Fibroblast of skin of abdomen (primary cell): ENCODE results near the gene KCNN3.
A peak's percentile ranks its signal among the peaks of the same experiment; 100 is the strongest.

Source experiments
- DNase-seq: peaks from one replicate; pipeline ENCODE4 v3.0.0-alpha.2; 2013

Gene KCNN3

DNA sequence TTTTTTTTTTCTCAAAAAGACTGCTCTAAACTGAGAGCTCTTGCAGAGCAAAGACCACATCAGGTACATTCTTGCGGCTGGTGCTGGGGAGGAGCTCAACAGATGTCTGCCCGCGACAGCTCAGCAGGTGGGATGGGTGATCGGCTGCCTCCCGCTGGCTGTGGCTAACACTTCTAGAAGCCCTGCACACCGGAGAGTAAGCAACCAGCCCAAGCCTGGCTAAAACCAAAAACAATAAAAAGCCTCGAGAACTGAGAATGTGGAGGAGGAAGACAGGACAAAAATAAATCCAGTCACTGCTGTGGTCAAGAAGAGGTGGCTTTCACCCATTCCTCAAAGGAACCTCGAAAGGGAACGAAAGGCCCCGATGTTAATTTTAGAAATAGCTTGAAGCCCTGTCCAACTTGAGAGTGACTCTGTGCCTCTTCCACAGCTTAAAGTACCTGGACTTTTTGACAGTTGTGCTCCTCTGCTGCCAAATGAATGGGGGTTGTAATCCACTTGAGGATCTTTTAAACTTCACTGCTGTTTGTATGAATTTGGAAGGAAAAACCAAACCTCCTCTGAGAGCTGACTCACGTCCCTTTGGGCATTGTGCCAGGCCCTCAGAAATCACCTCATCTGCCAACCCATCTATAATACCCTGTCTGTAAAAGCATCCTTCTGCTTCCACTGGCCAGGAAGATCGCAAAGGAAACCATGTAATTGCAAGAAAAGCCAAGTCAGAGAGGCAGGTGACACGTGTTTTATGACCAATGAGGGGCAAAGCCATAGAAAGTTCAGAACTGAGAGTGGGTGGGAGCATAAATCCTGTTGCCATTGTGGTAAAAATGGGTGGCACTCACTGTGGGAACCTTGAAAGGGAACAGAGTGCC lies 78.6 kb downstream of the KCNN3 start:
- DNase-seq, result peak; percentile 10

DNA sequence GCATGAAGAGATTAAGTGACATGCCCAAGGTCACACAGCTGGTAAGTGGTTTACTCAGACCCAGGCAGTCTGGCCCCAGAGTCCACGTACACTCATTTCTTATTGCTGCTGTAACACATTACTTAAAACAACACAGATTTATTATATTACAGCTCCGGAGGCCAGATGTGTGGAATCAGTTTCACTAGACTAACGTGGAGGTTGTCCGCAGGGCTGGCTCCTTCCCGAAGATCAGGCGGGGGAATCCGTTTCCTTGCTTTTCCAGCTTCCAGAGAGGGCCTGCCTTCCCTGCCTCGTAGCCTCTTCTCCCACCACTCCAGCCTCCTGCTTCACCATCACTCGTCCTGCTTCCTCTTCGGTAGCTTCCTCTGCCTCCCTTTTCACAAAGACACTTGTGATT lies 81.2 kb downstream of the KCNN3 start:
- peak; percentile 6 for DNase-seq

DNA sequence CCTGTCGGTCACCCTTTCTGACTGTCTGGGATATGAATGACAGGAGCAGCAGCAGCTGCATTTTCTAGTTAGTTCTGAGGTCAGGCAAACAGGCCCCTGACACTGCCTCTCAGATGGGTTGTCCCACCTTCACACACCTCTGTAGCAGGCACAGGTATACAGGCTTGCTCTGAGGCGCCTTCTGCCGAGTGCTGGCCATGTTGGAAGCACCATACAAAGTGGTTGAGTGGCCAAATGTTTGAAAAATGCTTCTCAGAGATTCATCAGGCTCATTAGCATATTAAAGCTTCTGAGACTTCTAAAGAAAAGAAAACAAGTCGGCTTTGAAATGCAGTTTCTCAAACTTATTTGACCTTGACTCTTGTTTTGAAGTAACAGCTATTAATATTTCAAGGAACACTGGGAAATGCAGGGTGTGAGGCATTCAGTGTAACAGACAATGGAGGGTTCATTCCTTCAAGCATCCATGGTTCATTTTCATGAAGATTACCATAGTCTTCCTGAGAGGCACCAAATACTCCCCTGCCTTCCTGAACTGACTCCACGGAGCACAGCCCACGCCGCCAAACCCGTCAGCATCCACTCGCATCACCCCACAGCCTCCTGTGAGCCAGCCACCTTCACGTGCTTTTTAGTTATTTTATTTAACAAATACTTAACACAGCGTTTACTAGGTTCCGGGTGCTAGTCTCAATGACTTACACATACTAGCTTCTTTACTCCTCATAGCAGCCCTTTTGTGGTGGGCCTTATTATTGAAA lies 81.8 kb downstream of the KCNN3 start:
- DNase-seq, result no peak

DNA sequence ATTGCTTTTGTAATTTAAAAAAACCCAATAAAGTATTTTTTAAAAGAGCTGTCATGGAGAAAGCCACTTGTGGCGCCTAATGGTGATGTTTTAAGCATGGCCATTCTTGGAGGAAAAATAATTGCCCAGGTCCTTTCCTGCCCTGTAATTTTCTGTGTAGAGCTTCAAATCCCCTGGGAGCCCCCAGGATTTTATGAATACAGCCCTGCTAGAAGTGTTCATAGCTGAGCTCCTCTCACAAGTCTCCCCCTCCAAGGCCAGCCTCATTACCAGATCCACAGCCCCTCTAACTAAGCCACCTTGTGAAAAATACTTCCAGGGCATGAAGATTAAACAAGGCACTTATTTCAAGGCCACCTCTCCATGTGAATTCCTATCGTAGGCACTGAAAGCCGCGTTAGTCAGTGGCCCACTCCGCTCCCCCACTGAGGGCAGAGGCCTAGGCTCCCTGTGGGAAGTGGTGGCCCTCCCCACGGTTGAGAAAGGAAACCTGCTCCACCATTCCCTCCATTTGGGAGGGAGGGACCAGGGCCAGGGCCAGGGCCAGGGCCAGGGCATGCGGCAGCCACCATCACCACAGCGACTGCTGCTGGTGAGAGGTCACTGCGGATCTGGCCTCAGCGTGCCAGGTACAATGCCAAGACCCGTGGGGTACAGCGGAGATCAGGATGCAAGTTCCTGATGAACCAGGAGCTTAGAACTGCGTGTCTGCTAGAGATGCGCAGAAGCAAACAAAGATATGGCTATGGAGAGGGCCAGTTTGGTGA lies 83.1 kb downstream of the KCNN3 start:
- DNase-seq, result no peak

DNA sequence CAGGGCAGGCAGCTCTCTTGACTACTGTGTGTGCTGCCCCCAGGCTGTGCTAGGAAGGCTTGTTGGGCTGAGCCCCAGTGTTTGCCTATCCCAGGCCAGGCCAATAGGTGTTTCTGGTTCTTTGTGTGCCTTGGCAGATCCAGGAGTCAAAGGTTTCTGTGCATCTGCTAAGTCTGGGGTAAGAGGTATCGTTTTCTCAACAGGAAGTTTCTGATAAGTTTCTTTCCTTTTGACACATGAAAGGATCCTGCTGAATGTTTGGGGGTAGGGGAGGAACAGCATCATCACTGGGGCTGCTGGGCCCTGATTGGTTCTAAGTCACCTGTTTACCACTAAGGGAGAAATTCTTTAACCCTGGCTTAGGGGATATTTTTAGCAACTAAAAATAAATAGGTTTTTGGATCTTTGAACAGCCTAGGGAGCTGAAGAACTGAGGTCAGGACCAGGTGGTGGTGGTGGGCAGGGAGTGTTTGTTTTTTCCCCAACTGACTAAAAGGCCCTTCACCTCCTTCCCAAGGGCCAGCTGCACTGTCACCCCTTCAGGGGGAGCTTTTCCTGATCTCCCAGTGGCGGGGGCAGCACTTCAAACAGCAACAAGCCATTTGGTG lies 85.1 kb downstream of the KCNN3 start:
- DNase-seq, result no peak

DNA sequence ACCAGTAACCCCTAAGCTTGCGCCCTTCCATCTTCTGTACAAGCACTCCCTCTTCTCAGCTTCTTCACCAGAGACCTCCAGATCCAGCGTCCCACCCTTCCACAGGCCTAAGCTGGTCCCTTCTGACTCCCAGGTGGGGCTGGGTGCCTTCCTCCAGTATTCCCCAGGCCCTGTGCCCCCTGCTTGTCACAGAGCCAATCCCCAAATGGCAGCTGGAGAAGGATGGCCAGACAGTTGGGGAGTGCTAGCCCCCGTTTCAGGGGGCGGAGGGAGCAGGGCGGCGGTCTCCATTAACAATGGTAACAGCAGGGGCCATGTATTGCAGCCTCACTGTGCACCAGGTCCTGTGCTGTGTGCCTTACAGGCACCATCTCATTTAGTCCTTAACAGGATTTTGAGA lies 85.7 kb downstream of the KCNN3 start:
- DNase-seq, result no peak

DNA sequence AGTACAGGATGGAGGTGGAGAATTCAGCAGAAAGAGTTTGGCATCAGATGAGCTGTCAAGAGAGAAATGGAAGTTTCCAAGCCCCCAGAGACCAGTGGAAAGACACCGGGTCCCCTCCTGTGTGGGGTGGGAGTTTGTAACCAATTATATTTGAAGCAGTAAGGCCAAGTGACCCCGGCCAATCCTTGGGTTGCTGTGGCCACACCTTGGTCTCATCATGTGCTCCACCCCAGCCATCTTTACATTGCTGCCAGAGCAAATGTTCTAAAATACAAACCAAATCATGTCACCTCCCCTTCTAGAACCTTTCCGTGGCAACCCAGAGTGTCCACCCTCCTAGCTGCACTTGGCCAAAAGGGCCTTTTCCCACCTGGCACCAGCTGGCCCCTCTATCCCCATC lies 86.1 kb downstream of the KCNN3 start:
- DNase-seq, result no peak

DNA sequence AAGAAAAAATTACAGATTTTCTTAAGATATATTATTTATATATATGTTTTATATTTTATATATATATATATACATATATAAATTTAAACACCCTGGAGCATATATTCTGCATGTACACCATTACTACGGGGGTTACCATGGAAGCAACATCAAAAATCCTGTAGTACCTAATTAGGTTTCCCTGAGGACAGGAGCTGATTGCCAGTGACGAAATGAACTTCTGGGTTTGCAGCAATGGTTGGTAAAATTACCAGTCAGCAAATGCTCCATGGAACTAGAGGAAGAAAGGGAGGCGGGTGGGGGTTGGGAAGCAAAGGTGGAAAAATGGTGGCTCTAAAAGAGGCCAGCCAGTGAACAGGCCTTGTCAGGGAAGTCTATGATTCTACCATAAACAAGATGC lies 89.5 kb downstream of the KCNN3 start:
- DNase-seq, result no peak

DNA sequence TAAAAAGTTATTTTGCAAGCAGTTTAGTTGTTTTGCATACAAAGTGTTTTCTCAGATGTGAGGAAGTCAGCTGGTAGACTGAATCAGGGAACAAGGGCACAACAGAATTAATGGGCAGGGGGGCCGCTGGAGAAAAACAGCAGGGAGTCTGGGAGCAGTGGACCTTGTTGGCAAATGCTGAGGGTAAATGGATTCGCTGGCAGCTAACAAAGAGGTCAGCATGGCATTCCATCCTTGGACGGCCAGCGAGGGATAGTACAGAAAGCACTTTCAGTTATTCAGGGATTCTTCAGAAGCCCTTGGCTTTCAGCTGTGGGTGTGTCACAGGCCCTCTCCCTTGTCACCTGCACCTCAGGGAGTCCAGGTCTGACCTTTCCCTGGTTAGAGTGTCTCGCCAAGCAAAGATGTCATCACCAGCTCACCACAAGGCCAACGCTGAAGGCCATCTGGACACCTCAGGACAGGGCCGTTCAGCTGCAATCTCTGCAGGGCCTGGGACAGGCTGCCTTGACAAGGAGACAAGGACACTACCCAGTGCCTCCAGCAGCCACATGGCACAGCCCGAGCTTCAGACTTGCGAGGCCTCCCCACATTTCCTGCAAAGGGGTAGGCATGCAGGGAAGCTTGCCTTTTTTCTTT lies 90.4 kb downstream of the KCNN3 start:
- DNase-seq, result no peak

DNA sequence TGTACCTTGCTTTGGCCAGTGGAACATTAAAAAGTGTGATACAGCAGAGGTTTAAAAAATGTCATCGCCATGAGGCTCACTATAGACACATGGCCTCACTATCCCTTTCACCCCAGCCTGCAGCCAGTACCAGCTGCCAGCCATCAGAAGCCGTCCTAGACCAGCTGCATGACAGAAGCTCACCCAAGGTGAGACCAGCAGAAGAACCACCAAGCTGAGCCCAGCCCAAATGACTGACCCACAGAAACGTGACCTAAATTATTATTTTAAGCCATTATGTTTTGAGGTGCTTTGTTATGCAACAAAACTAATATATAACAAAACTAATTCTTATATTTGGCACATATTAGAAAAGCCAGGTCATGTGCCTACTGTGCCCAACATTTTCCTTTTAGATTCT lies 91.1 kb downstream of the KCNN3 start:
- DNase-seq, result no peak

DNA sequence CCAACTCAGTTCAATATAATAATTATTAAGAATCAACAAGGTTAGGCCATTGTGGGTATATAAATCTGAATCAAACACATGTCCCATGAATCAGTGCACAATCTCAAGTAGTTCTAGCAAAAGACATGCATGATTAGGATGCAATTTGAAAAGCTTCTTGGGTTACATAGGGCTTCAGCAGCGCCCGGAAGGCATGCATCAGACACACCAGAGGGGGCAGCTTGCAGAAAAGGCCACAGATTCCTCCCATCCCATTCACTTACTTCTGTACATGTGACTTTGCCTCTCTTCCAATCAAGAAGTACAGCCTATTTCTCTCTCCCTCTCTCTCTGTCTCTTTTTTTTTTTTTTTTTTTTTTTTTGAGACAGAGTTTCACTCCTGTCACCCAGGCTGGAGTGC lies 91.8 kb downstream of the KCNN3 start:
- no peak for DNase-seq

DNA sequence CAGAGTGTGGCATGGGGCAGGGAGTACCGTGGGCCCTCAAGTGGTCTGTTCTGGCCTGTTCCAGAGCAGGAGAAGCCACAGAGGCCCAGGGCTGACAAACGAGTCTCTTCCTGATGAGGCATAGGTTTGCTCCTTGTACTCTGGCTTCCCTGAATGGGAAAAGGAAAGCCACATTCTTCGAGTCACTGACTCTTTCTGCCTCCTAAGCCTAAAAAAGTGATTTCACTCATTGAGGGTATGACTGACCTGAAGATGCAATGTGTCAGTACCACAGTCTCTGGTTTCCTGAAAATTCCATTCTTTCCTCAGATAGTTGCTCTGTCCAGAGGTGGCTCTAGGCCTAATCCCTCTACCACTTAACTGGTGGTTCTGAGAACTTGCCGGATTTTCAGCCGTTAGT lies 92.3 kb downstream of the KCNN3 start:
- no peak for DNase-seq

DNA sequence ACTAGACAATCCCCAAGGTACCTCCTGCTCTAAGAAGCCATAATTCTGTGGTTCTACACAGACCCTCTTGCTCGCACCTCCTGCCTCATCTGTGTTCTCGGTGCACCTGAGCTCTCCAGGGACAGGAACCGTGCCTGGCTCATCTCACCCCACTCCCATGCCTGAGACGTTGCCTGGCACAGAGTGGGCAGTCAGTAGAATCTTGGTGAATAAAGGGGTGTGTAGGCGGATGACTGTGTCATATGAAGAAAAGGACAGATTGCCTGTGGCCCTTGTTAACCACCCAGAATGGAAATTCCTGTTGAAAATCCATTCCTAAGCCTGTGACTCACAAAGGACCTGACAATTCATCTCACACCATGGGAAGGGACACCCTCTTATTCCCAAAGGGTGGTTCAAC lies 92.9 kb downstream of the KCNN3 start:
- DNase-seq, result no peak

DNA sequence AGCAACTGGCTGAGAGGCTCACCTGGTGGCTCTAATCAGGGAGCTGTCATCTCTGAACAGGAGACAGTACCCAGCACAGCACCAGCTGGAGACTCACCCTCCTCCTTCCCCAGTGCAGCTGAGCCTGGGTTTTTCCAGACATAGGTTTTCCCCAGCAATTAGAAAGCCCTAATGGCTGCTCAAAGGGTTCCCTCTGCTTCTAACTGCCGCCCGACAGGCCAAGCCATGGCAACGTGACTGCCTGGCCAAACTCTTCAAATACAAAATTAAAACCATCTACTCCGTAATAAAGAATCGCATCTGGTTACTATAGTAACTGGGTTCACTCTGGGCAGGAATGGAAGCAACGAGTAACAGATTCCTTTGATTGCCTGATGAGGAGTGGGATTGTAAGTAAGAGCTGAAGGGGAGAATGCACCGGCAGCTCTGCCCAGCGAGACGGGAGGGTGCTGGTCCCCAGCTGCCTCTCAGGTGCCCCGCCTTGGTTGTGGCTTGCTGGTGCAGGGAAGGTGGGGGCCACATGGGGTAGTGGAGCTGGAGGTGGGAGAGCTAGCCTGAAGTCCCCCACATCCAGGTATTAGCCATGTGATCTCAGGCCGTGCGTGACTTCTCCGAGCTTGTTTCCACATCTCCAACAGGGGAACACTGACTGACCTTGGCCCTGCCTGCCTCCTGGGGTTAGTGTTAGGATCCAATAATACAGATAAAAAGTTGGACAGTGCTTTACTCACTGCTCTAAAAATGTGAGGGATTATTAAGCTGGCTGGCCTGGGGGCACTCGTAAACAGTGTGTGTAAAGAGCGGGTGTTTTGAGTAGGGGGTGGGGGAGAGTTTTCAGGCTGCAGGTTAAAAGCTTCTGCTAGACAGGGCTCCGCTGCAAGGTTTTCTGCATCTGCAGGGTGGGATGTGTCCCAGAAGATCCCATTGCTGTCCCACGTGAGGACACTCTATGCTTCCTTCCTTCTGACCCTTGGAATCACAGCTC lies 94.2 kb downstream of the KCNN3 start:
- no peak for DNase-seq

DNA sequence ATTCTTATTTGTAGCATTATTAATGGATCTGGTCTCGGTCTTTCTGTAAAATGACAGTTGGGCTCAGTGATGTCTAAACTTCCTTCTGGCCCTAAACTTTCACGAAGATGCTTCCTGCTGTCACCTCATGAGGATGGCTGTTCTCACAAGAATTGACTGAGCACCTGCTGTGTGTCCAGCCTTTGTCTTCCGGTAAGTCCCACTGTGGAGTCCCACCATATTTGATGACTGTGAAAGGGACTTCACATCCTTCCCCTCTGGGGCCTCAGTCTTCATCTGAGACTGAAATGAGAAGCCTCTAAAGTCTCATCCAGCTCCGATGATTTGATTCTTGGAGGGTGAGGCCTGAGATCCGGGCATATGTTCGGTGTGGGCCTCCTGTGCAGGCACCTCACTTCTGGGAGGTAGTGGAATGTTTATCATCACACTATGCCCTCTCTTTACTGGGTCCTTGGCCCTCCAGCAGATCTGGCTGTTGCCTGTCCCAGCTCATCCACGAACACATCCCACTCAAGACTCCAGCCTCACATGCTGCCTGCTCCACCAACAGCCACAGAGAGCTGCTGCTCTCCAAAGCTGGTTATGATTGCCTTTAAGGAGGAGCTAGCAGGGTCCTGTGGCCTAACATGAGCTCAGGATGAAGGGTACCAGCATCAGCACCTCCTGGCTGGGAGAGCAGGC lies 95.8 kb downstream of the KCNN3 start:
- DNase-seq, result no peak

DNA sequence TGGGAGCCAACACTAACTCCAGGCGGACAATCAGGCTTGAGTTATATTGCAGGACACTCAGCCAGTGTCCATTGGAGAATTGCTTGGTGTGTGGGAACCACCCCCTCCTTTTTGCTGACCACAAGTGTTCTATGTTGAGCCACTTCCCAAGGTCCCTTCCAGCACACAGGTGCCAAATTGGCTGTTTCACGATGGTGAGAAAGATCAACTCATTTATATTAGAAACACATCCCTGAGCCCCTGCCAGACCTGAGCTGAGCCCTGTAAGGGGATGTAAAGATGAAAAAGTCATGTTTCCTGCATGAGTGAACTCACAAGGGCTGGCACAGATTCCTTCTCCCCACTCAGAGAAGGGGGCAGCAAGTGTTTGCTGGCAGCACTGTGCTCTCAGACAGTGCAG lies 96.5 kb downstream of the KCNN3 start:
- DNase-seq, result no peak

DNA sequence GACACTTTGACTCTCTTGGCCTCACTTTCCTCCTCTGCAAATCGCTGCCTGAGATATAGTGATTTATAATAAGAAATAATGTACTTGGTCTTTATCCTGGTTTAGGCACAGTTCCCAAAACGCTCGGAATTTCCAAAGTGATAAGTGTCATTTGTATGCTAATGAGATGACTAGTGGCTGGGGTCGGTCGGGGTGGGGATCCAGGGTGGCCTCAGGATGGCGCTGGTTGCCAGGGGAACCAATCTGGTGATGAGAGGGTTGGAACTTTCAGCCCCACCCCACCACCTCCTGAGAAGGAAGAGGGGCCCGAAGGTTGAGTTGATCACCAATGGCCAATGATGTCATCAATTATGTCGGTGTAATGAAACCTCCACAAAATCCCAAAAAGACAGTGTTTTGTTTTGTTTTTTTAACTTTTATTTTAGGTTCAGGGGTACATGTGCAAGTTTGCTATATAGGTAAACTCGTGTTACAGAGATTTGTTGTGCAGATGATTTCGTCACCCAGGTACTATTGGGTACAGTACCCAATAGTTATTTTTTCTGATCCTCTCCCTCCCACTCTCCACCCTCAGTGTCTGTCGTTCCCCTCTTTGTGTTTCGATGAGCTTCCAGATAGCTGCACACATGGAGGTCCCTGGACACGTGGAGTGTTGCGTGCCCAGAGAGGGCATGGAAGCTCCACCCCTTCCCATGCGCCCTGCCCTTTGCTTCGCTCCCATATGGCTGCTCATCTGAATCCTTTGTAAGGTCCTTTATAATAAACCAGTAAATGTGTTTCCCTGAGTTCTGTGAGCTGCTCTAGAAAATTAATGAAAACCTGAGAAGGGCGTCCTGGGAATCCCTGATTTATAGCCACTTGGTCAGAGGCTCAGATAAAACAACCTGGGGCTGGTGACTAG lies 97.2 kb downstream of the KCNN3 start:
- DNase-seq, result no peak

DNA sequence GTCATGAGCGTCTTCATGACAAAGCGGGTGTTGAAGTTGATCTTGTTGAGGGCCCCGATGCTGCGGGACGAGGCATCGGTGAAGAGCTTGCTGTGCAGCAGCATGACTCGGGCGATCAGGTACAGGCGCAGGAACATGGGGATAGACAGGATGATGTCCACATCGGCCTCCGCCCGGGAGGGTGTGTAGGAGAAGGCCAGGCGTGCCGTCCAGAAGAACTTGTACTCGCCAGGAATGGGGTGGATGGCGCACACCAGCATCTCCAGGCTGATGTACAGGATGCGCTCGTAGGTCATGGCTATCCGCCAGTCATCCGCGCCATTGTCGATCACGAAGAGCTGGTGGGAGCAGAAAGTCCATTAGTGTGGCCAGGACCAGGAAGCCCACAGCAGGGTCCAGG lies 98.0 kb downstream of the KCNN3 start:
- DNase-seq, result no peak

DNA sequence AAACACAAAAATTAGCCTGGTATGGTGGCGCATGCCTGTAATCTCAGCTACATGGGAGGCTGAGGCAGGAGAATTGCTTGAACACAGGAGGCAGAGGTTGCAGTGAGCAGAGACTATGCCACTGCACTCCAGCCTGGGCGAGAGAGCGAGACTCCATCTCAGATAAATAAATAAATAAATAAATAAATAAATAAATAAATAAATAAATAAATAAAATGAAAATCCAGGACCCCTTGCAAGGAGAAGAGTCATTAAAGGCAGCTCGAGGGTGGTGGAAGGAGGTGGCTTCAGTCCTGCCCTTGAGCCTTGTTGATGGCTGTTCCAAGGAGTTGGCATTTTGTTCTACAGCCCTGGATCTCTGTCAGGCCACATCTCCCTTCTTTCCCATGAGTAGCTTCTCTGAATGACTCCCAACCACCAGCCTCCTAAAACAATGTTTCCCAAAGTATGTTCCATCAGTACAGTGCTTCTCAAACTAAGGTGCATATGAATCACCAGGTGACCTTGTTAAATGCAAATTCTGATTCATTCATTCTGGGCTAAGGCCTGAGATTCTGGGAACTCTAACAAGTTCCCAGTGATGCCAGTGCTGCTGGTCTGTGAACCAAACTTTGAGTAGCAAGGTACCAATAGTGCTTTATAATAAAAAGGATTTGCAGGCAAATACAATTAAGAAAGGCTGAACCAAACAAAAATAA lies 99.0 kb downstream of the KCNN3 start:
- DNase-seq, result no peak
